Epithelial cell of esophagus (primary cell): Measurements from ENCODE around the gene UGT1A8.

ENCODE experiments used
- DNase-seq: peaks from one replicate; pipeline ENCODE4 v3.0.0; 2010; ENCODE audit warnings: low read depth
- H3K4me3 ChIP-seq: 2 replicates; pipeline ENCODE4 v1.5.1; 2011; ENCODE audit warnings: mild to moderate bottlenecking, low read length, control low read depth
- CTCF ChIP-seq: IDR thresholded peaks from 2 replicates; pipeline ENCODE4 v1.5.1; 2011; ENCODE audit warnings: low read depth, mild to moderate bottlenecking, low read length, control low read depth, inconsistent platforms; ENCODE audit not compliant: insufficient read depth; ENCODE audit errors: missing control alignments

The UGT1A8 gene

GRCh38 chr2:233818639-233819621 is 201.5 kb downstream of the UGT1A8 start:
- DNase-seq = no peak
- no peak for TF ChIP-seq CTCF
- H3K4me3 ChIP-seq = no peak overlapping the region

- TF ChIP-seq CTCF = no peak
- no peak for DNase-seq
- H3K4me3 ChIP-seq = no peak overlapping the region
Measured at GRCh38 chr2:233819884-233820773, 202.7 kb downstream of the UGT1A8 start.

- no peak for DNase-seq
- no peak for TF ChIP-seq CTCF
- H3K4me3 ChIP-seq = no peak overlapping the region
Measured at GRCh38 chr2:233820774-233821105, 203.3 kb downstream of the UGT1A8 start.

GRCh38 chr2:233821196-233821595 is 203.8 kb downstream of the UGT1A8 start:
- no peak for TF ChIP-seq CTCF
- no peak overlapping the region for H3K4me3 ChIP-seq
- DNase-seq = no peak

GRCh38 chr2:233821709-233822100 is 204.3 kb downstream of the UGT1A8 start:
- DNase-seq = no peak
- TF ChIP-seq CTCF = no peak
- no peak overlapping the region for H3K4me3 ChIP-seq

GRCh38 chr2:233822101-233822771 is 204.8 kb downstream of the UGT1A8 start:
- no peak for DNase-seq
- no peak for TF ChIP-seq CTCF
- no peak overlapping the region for H3K4me3 ChIP-seq
